SK-N-SH (cell line): ENCODE data around the gene DOK1. TPM values are rescaled to one million over a fixed set of nuclear protein-coding genes. Genes with fewer than 3 reads are reported as not detected.

Experiments
- CTCF ChIA-PET: fragments of 300-600, 350-600 bp; formaldehyde crosslinking; extraction: SDS; loops from one replicate; lab custom pipeline; 2021; lab: Yijun Ruan, JAX
- POLR2A ChIA-PET: fragments of 350-600 bp; sonication (Branson Sonifier 250); formaldehyde crosslinking; extraction: SDS; loops from one replicate; lab custom pipeline; 2020; ENCODE audit warnings: antibody characterized with exemption, inconsistent platforms; lab: Yijun Ruan, JAX
- DNase-seq: peaks from one replicate; pipeline ENCODE4 v3.0.0; 2012
- H2AFZ ChIP-seq: fragments of 200-600 bp; sonication (generic); 2 replicates; pipeline ENCODE4 v1.8.1; 2016; ENCODE audit warnings: antibody characterized with exemption, mild to moderate bottlenecking, low read depth
- H3F3A ChIP-seq: fragments of 200-600 bp; sonication (generic); replicated peaks from 2 replicates; pipeline ENCODE3; 2016; ENCODE audit warnings: antibody characterized with exemption, mild to moderate bottlenecking; ENCODE audit not compliant: insufficient read depth
- H3K27ac ChIP-seq, 2 experiments: fragments of 200-500 bp in 1 of 2; fragments of 200-600 bp in 1 of 2; sonication (Bioruptor generic) in 1 of 2; sonication (generic), shearing (Covaris generic) in 1 of 2; 2 replicates each; pipeline versions ENCODE4 v1.5.1 to v1.6.1; 2014 to 2016; ENCODE audit warnings: low read depth in 2 of 2, inconsistent platforms in 1 of 2, low read length in 1 of 2, mild to moderate bottlenecking in 1 of 2, mixed read lengths in 1 of 2
- H3K27me3 ChIP-seq: fragments of 200-600 bp; sonication (generic), shearing (Covaris generic); 2 replicates; pipeline ENCODE4 v1.6.1; 2016; ENCODE audit warnings: mixed run types; ENCODE audit not compliant: insufficient read depth
- H3K36me3 ChIP-seq, 2 experiments: fragments of 200-500 bp in 1 of 2; fragments of 200-600 bp in 1 of 2; sonication (Bioruptor generic) in 1 of 2; sonication (generic) in 1 of 2; replicated peaks in 1 of 2; 2 replicates each; pipeline versions ENCODE3 to v1.5.1; 2014 to 2016; ENCODE audit warnings: low read length in 1 of 2, mild to moderate bottlenecking in 1 of 2; ENCODE audit not compliant: insufficient read depth in 2 of 2, control insufficient read depth in 1 of 2
- H3K4me1 ChIP-seq, 2 experiments: fragments of 200-500 bp in 1 of 2; fragments of 200-600 bp in 1 of 2; sonication (Bioruptor generic) in 1 of 2; sonication (generic), shearing (Covaris generic) in 1 of 2; 2 replicates each; pipeline versions ENCODE4 v1.5.1 to v1.6.1; 2014 to 2016; ENCODE audit warnings: low read depth in 1 of 2, low read length in 1 of 2, mixed run types in 1 of 2; ENCODE audit not compliant: insufficient read depth in 2 of 2, control insufficient read depth in 1 of 2
- H3K4me2 ChIP-seq: fragments of 200-600 bp; sonication (generic), shearing (Covaris generic); 2 replicates; pipeline ENCODE4 v1.6.1; 2017; ENCODE audit warnings: mixed run types
- H3K4me3 ChIP-seq, 2 experiments: fragments of 200-500 bp in 1 of 2; fragments of 200-600 bp in 1 of 2; sonication (Bioruptor generic) in 1 of 2; sonication (generic), shearing (Covaris generic) in 1 of 2; 2 replicates each; pipeline versions ENCODE4 v1.5.1 to v1.8.1; 2014 to 2016; ENCODE audit warnings: low read depth in 2 of 2, inconsistent platforms in 1 of 2, low read length in 1 of 2, mild to moderate bottlenecking in 1 of 2, mixed read lengths in 1 of 2, moderate library complexity in 1 of 2
- H3K79me2 ChIP-seq: fragments of 200-600 bp; sonication (generic); 2 replicates; pipeline ENCODE4 v1.8.1; 2017; ENCODE audit warnings: mild to moderate bottlenecking; ENCODE audit not compliant: insufficient read depth
- H3K9ac ChIP-seq: fragments of 200-600 bp; sonication (generic); 2 replicates; pipeline ENCODE4 v1.6.1; 2017; ENCODE audit warnings: mixed run types
- H3K9me2 ChIP-seq: fragments of 200-600 bp; sonication (generic); 2 replicates; pipeline ENCODE4 v1.6.1; 2017; ENCODE audit warnings: mixed run types
- H3K9me3 ChIP-seq: fragments of 200-600 bp; sonication (generic); 2 replicates; pipeline ENCODE4 v1.6.1; 2017; ENCODE audit warnings: mixed run types, mild to moderate bottlenecking, moderate library complexity
- H4K20me1 ChIP-seq: fragments of 200-600 bp; sonication (generic); 2 replicates; pipeline ENCODE4 v1.6.1; 2017; ENCODE audit warnings: mild to moderate bottlenecking, mixed run types; ENCODE audit not compliant: insufficient read depth
- EP300 ChIP-seq, 2 experiments: IDR thresholded peaks; 2 replicates each; pipeline versions ENCODE4 v1.4.0 to v1.6.1; 2012; ENCODE audit warnings: borderline replicate concordance in 1 of 2, low read depth in 1 of 2, low read length in 1 of 2
- GABPA ChIP-seq: IDR thresholded peaks from 2 replicates; pipeline ENCODE4 v1.4.0; 2012; ENCODE audit warnings: low read depth, mild to moderate bottlenecking
- IRF3 ChIP-seq: fragments of 150-350 bp; IDR thresholded peaks from 2 replicates; pipeline ENCODE4 v1.6.1; 2016; ENCODE audit warnings: mild to moderate bottlenecking, low read depth, low read length
- MXI1 ChIP-seq: IDR thresholded peaks from 2 replicates; pipeline ENCODE4 v1.6.1; 2012; ENCODE audit warnings: mild to moderate bottlenecking, low read depth, low read length, improper control_type of control experiment
- NFIC ChIP-seq: IDR thresholded peaks from 2 replicates; pipeline ENCODE4 v1.4.0; 2012; ENCODE audit warnings: borderline replicate concordance
- POLR2AphosphoS5 ChIP-seq: IDR thresholded peaks from 2 replicates; pipeline ENCODE4 v1.6.1; 2012; ENCODE audit warnings: low read depth, low read length
- RCOR1 ChIP-seq: fragments of 150-350 bp; IDR thresholded peaks from 2 replicates; pipeline ENCODE4 v1.6.1; 2017; ENCODE audit warnings: antibody characterized with exemption, low read length
- REST ChIP-seq: IDR thresholded peaks from 2 replicates; pipeline ENCODE4 v1.6.1; 2012; ENCODE audit warnings: mild to moderate bottlenecking, low read depth, low read length, moderate library complexity
- RFX5 ChIP-seq: IDR thresholded peaks from 2 replicates; pipeline ENCODE4 v1.6.1; 2012; ENCODE audit warnings: mild to moderate bottlenecking, improper control_type of control experiment, low read length
- RXRA ChIP-seq: IDR thresholded peaks from 2 replicates; pipeline ENCODE4 v1.4.0; 2012; ENCODE audit warnings: low read depth, mild to moderate bottlenecking, borderline replicate concordance
- SIN3A ChIP-seq: IDR thresholded peaks from 2 replicates; pipeline ENCODE4 v1.6.1; 2012; ENCODE audit warnings: low read depth, mild to moderate bottlenecking, low read length, moderate library complexity, borderline replicate concordance
- TAF1 ChIP-seq: IDR thresholded peaks from 2 replicates; pipeline ENCODE4 v1.6.1; 2012; ENCODE audit warnings: low read depth, mild to moderate bottlenecking, low read length, moderate library complexity, borderline replicate concordance
- USF1 ChIP-seq: IDR thresholded peaks from 2 replicates; pipeline ENCODE4 v1.4.0; 2012; ENCODE audit warnings: low read depth, borderline replicate concordance
- USF2 ChIP-seq: fragments of 150-350 bp; IDR thresholded peaks from 2 replicates; pipeline ENCODE4 v1.6.1; 2017; ENCODE audit warnings: antibody characterized with exemption, low read length, low read depth, borderline replicate concordance
- WGBS: methylation state at CpG from one replicate; pipeline ENCODE4 v1.1.6; 2017; ENCODE audit warnings: low lambda C conversion rate; 5-methylcytosine and 5-hydroxymethylcytosine counted together
- polyA plus RNA-seq, 3 experiments: library from polyadenylated mRNA; depleted of rRNA; stranded (reverse); fragments of >200 nt; gene quantifications; 2 replicates each; pipeline ENCODE4 v1.2.3, GENCODE V29; 2012

The DOK1 gene
- polyA plus RNA-seq, 1 of the 3 experiments (the other 2 are of a cell fraction): 25.3 TPM

- Histone ChIP-seq H3K27ac (no peak overlapping the region), H3K4me2 (no peak overlapping the region), H3K4me1 (peaks cover 2 to 5% of the 10 kb centered on the region in 2 experiments; a peak in 3 of 4 replicates), H2AFZ (no peak overlapping the region), H3F3A (peaks cover 18% of the 10 kb centered on the region), H3K9ac (no peak overlapping the region), H3K9me2 (no peaks in the 10 kb centered on the region), H3K9me3 (no peaks in the 10 kb centered on the region), H3K79me2 (peaks cover 6% of the 10 kb centered on the region; the same call in 1 of the 2 replicates), H3K27me3 (no peaks in the 10 kb centered on the region), H3K4me3 (no peak overlapping the region), H4K20me1 (no peaks in the 10 kb centered on the region), H3K36me3 (peaks cover 10 to 26% of the 10 kb centered on the region in 2 experiments)
- ChIA-PET CTCF (interaction anchor here (2.1 to 7.8 kb wide), 2 partner anchors 30 to 54 kb away, joined by 7 to 102 read pairs; partner anchors contain the start of genes CCDC142, PCGF1 and TTC31), POLR2A (interaction anchor here (0.7 kb wide), 1 partner anchor 10 kb away, joined by 3 read pairs; no protein-coding TSS in a partner anchor)
- 88% methylated on average over 21 of the region's 23 CpGs for WGBS
- TF ChIP-seq SIN3A (no peak), USF2 (no peak), IRF3 (no peak), USF1 (no peak), RCOR1 (no peak), RXRA (no peak), RFX5 (no peak), REST (no peak), GABPA (no peak), MXI1 (no peak), EP300 (IDR thresholded peaks at IDR 0.05; ENCODE audit: borderline replicate concordance in 1 of 2, low read depth in 1 of 2, low read length in 1 of 2) (no peak), TAF1 (no peak), NFIC (no peak), POLR2AphosphoS5 (no peak)
- no peak for DNase-seq
These were observed 18.2 kb upstream of the DOK1 start for GRCh38 chr2:74536166-74536950.
